Natural killer cell (primary cell): Measurements from ENCODE around the gene RSL24D1. TPM values are rescaled to one million over a fixed set of nuclear protein-coding genes. Genes with fewer than 3 reads are reported as not detected.

ENCODE experiments used
- ATAC-seq, 3 donors: fragments of 150-1000 bp in 2 of 3; fragments of 200-7000 bp in 1 of 3; cut with Tn5 transposase; 1 replicate in 1 of 3; 2 replicates in 2 of 3; pipeline ENCODE4 v1.10.0; 2021; ENCODE audit warnings: mild to moderate bottlenecking in 2 of 3, moderate library complexity in 2 of 3
- DNase-seq, 2 donors: peaks; one replicate each; pipeline versions ENCODE4 v3.0.0 to v3.0.0-alpha.2; 2013 to 2021; ENCODE audit warnings: mixed read lengths in 1 of 2
- H3K27ac ChIP-seq: one replicate; pipeline ENCODE4 v1.5.1; 2013; ENCODE audit warnings: mild to moderate bottlenecking, low read length
- H3K27me3 ChIP-seq: one replicate; pipeline ENCODE4 v1.6.1; 2013; ENCODE audit warnings: low read length; ENCODE audit not compliant: control insufficient read depth, insufficient read depth
- H3K36me3 ChIP-seq: one replicate; pipeline ENCODE4 v1.6.1; 2013; ENCODE audit warnings: low read length; ENCODE audit not compliant: control insufficient read depth, insufficient read depth
- H3K4me1 ChIP-seq: one replicate; pipeline ENCODE4 v1.6.1; 2013; ENCODE audit warnings: low read length; ENCODE audit not compliant: control insufficient read depth, insufficient read depth
- H3K4me3 ChIP-seq: one replicate; pipeline ENCODE4 v1.5.1; 2013; ENCODE audit warnings: low read length
- H3K9me3 ChIP-seq: one replicate; pipeline ENCODE4 v1.6.1; 2013; ENCODE audit warnings: low read length; ENCODE audit not compliant: control insufficient read depth, insufficient read depth
- H3K27ac Mint-ChIP-seq, 2 donors: one replicate each; pipeline ENCODE4 v1.8.0; 2022; ENCODE audit warnings: mild to moderate bottlenecking in 2 of 2, mixed read lengths in 2 of 2, moderate library complexity in 1 of 2
- H3K27me3 Mint-ChIP-seq, 2 donors: one replicate each; pipeline ENCODE4 v1.8.0; 2022; ENCODE audit warnings: low read depth in 2 of 2, mixed read lengths in 2 of 2
- H3K36me3 Mint-ChIP-seq: one replicate; pipeline ENCODE4 v1.8.0; 2022; ENCODE audit warnings: mixed read lengths
- H3K4me1 Mint-ChIP-seq, 2 donors: one replicate each; pipeline ENCODE4 v1.8.0; 2022; ENCODE audit warnings: mixed read lengths in 2 of 2
- H3K4me3 Mint-ChIP-seq: one replicate; pipeline ENCODE4 v1.8.0; 2022; ENCODE audit warnings: mild to moderate bottlenecking, moderate library complexity, mixed read lengths
- H3K9me3 Mint-ChIP-seq, 2 donors: one replicate each; pipeline ENCODE4 v1.8.0; 2022; ENCODE audit warnings: mixed read lengths in 2 of 2
- WGBS: methylation state at CpG from one replicate; pipeline ENCODE4 v1.1.7; 2013; ENCODE audit warnings: missing lambda C conversion rate; ENCODE audit not compliant: insufficient coverage; 5-methylcytosine and 5-hydroxymethylcytosine counted together
- intact Hi-C: fragments of 100-400 bp; cut with micrococcal nuclease; formaldehyde crosslinking; loops from one replicate; pipeline ENCODE4 v1.14.2; 2022
- total RNA-seq, 4 donors: library from RNA; stranded (reverse); fragments of 120-200 nt in 1 of 4; gene quantifications; one replicate each; pipeline versions ENCODE4 v1.2.3 to v1.2.4, GENCODE V29; 2013 to 2022
- TF ChIP-seq, protein P1 (sequence below): fragments of 200-600 bp; IDR thresholded peaks from one replicate; pipeline ENCODE4 v1.8.0; 2022; ENCODE audit warnings: antibody characterized with exemption

The RSL24D1 gene
- total RNA-seq, 3 donors from 2014 or later (not counting 1 experiment from before 2014, with no cell fraction given): 97.4 to 102 (median 102) TPM

- DNase-seq (no peak), ATAC-seq (no peak)
- peak overlapping the region; percentile 82 for H3K4me3 ChIP-seq
- 0% methylated on average over 7 of the region's 10 CpGs for WGBS
- Mint-ChIP-seq H3K27ac (no peak overlapping the region), H3K36me3 (no peaks in the 10 kb centered on the region), H3K9me3 (no peaks in the 10 kb centered on the region), H3K27me3 (no peaks in the 10 kb centered on the region), H3K4me1 (peaks cover 0 to 4% of the 10 kb centered on the region in 2 donors), H3K4me3 (no peak overlapping the region)
- TF ChIP-seq, protein P1, sequence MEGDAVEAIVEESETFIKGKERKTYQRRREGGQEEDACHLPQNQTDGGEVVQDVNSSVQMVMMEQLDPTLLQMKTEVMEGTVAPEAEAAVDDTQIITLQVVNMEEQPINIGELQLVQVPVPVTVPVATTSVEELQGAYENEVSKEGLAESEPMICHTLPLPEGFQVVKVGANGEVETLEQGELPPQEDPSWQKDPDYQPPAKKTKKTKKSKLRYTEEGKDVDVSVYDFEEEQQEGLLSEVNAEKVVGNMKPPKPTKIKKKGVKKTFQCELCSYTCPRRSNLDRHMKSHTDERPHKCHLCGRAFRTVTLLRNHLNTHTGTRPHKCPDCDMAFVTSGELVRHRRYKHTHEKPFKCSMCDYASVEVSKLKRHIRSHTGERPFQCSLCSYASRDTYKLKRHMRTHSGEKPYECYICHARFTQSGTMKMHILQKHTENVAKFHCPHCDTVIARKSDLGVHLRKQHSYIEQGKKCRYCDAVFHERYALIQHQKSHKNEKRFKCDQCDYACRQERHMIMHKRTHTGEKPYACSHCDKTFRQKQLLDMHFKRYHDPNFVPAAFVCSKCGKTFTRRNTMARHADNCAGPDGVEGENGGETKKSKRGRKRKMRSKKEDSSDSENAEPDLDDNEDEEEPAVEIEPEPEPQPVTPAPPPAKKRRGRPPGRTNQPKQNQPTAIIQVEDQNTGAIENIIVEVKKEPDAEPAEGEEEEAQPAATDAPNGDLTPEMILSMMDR: no peak
- intact Hi-C loops: loop anchor here (1.0 to 2.0 kb wide), 4 partner anchors 20 to 211 kb away; partner anchors contain the start of genes CCPG1 and PIERCE2
- peak overlapping the region; percentile 90 for H3K27ac ChIP-seq
- no peaks in the 10 kb centered on the region for H3K27me3 ChIP-seq
- H3K9me3 ChIP-seq: no peaks in the 10 kb centered on the region
- H3K36me3 ChIP-seq: peaks cover 1% of the 10 kb centered on the region
- peaks cover 3% of the 10 kb centered on the region for H3K4me1 ChIP-seq
Measured at GRCh38 chr15:55197362-55197705, 593 bp upstream of the RSL24D1 start.

- peak in 1 of 2 donors; percentile 33 for DNase-seq
Measured at GRCh38 chr15:55195996-55196395, 745 bp downstream of the RSL24D1 start.

DNA sequence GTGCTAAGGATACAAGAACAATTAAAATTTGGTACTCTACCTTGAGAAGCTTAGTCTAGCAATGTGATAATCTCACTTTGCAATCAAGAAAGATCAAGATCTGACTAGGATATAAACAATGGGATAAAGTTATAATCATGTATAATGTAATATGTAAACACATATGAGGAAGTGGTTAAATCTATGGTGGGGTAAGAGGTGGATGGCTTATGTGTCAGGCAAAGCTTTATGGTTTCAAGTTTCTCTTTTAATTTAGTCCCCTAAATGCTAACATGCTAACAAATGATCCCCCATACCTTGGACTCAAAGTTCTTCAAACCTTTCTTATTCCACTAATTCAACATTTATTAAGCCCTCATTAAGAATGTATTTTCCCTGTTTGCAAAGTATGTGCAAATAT, 2.5 kb downstream of the RSL24D1 start:
- Histone ChIP-seq H3K4me1 (peaks cover 3% of the 10 kb centered on the region), H3K36me3 (peaks cover 28% of the 10 kb centered on the region), H3K4me3 (no peak overlapping the region), H3K27me3 (no peaks in the 10 kb centered on the region), H3K27ac (no peak overlapping the region), H3K9me3 (no peaks in the 10 kb centered on the region)
- intact Hi-C loops: no loop called here
- no peaks in the 10 kb centered on the region for H3K36me3 Mint-ChIP-seq
- TF ChIP-seq, protein P1: no peak
- H3K27ac Mint-ChIP-seq: no peak overlapping the region
- no peaks in the 10 kb centered on the region for H3K27me3 Mint-ChIP-seq
- no peaks in the 10 kb centered on the region for H3K9me3 Mint-ChIP-seq
- ATAC-seq (no peak), DNase-seq (no peak)
- H3K4me1 Mint-ChIP-seq: peaks cover 0 to 9% of the 10 kb centered on the region in 2 donors
- peak overlapping the region; percentile 45 for H3K4me3 Mint-ChIP-seq

More at GRCh38 chr15:55195996-55196395, 745 bp downstream of the RSL24D1 start:
- intact Hi-C loops: loop anchor here (2.0 kb wide), 1 partner anchor 213 kb away; the partner anchor contains the start of genes CCPG1 and PIERCE2
- Histone ChIP-seq H3K27me3 (no peaks in the 10 kb centered on the region), H3K9me3 (no peaks in the 10 kb centered on the region), H3K27ac (peak overlapping the region; percentile 90), H3K36me3 (peaks cover 14% of the 10 kb centered on the region), H3K4me1 (peaks cover 3% of the 10 kb centered on the region), H3K4me3 (peak overlapping the region; percentile 82)
- no peak overlapping the region for H3K27ac Mint-ChIP-seq
- no peaks in the 10 kb centered on the region for H3K36me3 Mint-ChIP-seq
- no peaks in the 10 kb centered on the region for H3K27me3 Mint-ChIP-seq
- H3K9me3 Mint-ChIP-seq: no peaks in the 10 kb centered on the region
- 1% methylated on average over 9 of the region's 9 CpGs for WGBS
- no peak for ATAC-seq
- H3K4me3 Mint-ChIP-seq: no peak overlapping the region
- TF ChIP-seq, protein P1: no peak
- peaks cover 0 to 9% of the 10 kb centered on the region in 2 donors for H3K4me1 Mint-ChIP-seq

DNA sequence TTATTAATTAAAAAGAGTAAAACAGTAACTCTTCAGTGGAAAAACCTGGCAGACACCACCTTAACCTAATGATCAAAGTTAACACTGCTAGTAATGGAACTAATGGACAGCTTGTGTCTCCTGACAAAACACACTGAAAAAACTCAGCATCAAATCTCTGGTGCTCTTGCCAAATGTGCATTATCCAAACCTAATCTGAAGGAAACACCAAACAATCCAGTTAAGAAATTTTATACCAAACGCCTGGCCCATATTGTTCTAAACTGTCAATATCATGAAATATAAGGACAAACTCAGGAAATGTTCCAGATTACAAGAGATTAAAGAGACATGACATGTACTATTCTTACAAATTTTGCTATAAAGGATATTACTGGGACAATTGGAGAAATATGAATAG, 10.4 kb downstream of the RSL24D1 start:
- Histone ChIP-seq H3K27me3 (no peaks in the 10 kb centered on the region), H3K4me3 (no peak overlapping the region), H3K9me3 (no peaks in the 10 kb centered on the region), H3K27ac (no peak overlapping the region), H3K4me1 (no peaks in the 10 kb centered on the region), H3K36me3 (peaks cover 74% of the 10 kb centered on the region)
- Mint-ChIP-seq H3K27me3 (no peaks in the 10 kb centered on the region), H3K4me3 (no peak overlapping the region), H3K36me3 (peaks cover 23% of the 10 kb centered on the region), H3K27ac (peak overlapping the region in 1 of 2 donors; percentile 19), H3K4me1 (peaks cover 19 to 31% of the 10 kb centered on the region in 2 donors), H3K9me3 (no peaks in the 10 kb centered on the region)
- no peak for DNase-seq
- TF ChIP-seq, protein P1: no peak
- intact Hi-C loops: no loop called here
- WGBS: no CpG with 5 or more reads among the region's 1 CpG
- ATAC-seq: no peak
